Cardiac atrium fibroblast (primary cell): Measurements from ENCODE around the gene RAB30. TPM values are rescaled to one million over a fixed set of nuclear protein-coding genes. Genes with fewer than 3 reads are reported as not detected.

ENCODE experiments used
- total RNA-seq: library from RNA; depleted of rRNA; stranded (reverse); fragments of >200 nt; gene quantifications from 2 replicates; pipeline ENCODE4 v1.2.3, GENCODE V29; 2015

RAB30 gene
- 9.1 and 16.8 TPM in 2 replicates for total RNA-seq

DNA sequence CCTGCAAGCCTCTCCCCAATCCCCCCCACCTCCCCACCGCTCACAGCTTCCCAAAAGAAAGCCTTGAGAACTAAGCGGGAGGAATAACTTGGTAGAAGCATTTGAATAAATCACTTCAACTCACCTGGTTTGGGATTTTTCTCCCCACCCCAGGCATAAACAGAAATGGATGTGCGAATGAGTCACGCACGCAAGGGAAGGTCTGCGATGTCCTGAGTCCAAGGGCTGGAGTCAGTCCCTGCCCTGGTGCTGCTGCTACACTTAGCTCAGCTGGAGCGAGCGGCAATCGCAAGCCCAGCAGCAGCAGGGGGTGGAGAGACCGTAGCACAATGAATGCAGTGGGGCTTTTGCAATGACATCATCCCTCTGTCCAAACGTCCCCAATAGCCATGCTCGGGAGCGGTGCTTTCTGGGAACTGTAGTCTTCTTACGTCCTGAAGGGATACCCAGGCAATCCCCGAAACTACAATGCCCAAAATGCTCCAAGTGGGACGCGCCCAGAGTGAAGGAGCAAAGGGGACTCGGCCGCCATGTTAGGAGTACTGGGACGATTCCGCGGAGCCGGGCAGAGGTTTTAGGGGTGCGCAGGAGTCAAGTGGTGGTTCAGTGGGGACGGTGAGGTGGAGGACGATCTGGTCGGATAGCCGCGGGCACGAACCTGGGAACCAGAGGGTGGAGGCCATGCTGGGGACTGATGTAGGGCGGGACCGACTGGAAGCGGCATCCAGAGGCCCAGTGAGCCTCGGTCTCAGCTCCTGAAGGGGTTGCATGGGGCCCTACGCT, at the start of gene RAB30:
Gene RAB30 (minus strand): TSS at position 331 of the 783 bp plus-strand sequence. CDS start 74,581 bp downstream, outside the sequence.

Other genes starting within 250 kb of the RAB30 start
- 97.0 and 102 TPM in 2 replicates for gene PRCP, start 171.5 kb downstream of the RAB30 start, total RNA-seq
- 1.1 and 2.9 TPM in 2 replicates for gene DDIAS, start 170.2 kb downstream of the RAB30 start, total RNA-seq
- gene PCF11, start 85.2 kb upstream of the RAB30 start, total RNA-seq: 12.8 and 22.0 TPM in 2 replicates
- 9.6 and 11.7 TPM in 2 replicates for gene ANKRD42, start 121.8 kb upstream of the RAB30 start, total RNA-seq
- gene CCDC90B, start 214.5 kb upstream of the RAB30 start, total RNA-seq: 36.8 and 45.8 TPM in 2 replicates